LoVo (cell line): Measurements from ENCODE around the gene TP53AIP1.

Source experiments
- DNase-seq: peaks from one replicate; pipeline ENCODE4 v3.0.0-alpha.2; 2016; ENCODE audit warnings: low spot score

The TP53AIP1 gene

DNA sequence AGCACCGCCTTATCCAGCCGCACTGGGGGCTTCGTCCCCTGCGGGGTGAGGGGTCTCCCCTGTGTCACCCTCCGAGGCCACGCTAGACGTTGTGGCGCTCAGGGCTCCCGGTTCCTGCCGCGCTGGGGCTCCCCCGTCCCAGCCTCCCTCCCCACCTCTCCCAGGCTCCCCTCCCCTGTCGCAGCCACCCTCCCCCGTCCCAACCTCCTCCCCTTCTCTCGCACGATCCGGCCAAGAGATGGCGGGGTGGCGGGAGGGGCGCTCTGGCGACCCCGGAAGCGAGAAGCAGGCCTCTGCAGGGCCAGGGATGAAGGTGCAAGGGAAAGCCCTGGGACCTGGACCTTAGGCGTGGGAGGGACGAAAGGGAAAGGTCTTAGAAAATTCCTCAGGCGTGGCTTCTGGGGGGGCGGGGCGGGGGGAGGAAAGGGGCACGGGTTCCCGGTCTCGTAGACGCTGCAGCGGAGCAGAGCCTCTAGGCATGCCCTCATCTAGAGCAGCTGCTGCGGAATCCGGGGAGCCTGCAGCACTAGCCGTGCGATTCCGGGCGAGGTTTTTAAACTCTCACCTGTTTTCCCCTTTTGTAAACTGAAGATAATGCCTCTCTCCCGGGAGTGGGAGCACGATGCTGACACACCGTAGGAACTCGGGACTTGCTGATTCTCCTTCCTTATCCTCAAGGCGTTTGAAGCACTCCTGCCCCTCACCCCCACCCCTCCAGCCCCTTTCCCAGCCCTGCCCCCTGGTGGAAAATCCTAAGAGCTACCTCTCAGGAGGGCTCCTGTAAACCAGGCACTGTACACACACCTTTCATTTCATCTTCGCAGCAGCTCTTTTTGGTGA, 37.1 kb downstream of the TP53AIP1 start:
- DNase-seq: peak; percentile 65

DNA sequence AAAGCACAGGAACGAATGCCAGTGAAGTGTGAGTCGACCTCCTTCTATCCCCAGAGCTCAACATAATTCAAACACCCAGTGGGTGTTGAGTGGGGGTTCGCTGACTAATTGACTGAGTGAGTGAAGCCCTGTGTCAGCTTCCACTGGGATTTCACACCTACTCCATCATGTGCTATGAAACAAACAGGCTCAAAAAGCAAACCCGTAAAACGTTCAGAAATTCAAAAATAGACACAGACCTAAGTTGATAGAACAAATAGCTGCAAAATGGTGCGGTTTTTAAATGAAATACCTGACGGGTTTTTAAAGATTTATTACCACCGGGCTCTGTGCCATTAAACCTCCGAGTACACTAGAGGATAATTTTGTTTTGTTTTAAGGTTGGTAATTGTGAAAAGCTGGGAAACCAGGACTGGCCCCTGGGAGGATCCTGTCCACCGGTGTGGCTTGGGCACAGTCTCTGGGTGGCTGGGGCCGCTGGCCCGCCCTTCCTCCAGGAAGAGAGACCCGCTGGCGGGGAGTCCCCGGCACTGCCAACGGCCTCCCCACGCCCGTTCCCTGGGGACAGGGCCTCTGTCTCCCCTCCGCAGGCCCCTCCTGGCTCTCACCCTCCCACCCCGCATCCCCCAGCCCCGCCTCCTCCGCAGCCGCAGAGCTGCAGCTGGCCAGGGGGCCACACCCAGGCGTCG, 37.9 kb downstream of the TP53AIP1 start:
- DNase-seq: peak; percentile 50

DNA sequence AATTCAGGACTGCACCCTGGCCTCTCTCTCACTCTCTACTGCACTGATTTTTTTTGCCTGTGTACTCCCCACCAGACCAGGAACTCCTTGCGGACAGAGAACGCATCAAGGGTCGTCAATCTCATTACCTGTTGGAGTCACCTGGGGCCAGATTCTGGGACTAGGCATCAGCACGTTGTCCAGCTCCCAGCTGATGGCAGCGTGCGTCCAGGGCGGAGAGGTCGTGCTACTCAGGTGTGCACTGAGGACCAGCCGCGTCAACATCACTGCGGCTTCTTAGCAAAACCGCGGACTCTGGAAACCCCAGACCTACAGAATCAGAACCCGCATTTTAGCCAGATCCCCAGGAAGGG, 38.4 kb downstream of the TP53AIP1 start:
- DNase-seq: no peak

DNA sequence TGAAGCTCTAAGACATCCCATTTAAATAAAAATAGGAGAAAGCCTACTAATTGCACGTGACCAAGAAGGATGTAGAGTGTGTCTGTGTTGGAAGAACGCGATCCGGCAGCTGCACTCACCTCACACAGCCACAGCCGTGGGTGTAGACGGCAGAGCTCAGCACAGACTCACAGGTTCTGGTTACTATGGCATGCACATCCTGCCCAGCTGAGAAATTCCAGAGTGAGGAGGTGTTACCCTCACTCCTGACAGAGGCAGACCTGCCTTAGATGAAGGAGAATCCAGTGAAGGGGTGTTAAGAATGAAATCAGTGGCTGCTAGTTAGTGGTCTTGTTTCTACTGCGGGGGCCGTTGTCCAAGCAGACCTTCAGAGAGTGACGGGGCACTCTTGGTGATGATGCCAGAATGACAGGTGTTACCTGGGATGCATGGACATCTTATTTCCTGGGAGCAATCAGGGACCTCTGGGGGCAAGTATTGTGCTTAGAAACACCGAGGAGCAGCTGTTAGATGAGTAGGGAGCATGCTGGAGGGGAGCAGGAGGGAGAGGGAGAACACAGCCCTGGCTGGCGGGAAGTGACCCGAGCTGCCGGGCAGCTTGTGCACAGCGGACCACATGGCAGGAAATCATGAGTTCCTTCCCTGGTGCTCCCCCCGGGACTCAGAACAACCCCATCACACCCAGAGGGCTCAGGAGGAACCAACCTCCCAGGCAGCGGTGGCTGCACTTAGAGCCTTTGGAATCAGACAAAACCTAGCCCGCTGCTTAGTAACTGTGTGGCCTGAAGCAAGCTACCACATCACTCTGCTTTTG, 39.2 kb downstream of the TP53AIP1 start:
- no peak for DNase-seq

DNA sequence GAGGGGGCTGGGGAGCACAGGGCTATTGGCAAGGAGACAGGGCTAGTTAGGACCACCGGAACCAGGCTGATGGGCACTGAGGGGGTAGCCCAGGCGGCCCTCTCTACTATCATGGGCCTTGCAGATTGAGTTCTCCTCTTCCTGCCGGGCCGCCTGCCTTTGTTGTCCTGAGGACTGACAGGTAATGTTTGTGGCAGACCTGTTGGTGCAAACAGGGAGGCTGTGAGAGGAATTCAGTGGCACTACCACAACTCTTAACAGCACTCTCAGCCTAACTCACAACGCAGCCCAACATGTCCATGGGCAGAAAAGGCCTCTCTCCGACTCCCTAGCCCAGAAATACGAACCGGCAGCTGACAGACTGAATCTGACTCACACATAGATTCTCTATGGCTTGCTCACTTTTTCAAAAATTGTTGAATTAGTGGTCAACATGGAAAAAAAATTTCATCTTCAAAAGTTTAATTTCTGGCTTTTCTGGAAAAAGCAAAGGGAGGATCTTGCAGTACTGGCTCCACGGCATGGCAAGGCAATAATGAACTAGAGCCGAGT, 40.1 kb downstream of the TP53AIP1 start:
- DNase-seq: no peak

DNA sequence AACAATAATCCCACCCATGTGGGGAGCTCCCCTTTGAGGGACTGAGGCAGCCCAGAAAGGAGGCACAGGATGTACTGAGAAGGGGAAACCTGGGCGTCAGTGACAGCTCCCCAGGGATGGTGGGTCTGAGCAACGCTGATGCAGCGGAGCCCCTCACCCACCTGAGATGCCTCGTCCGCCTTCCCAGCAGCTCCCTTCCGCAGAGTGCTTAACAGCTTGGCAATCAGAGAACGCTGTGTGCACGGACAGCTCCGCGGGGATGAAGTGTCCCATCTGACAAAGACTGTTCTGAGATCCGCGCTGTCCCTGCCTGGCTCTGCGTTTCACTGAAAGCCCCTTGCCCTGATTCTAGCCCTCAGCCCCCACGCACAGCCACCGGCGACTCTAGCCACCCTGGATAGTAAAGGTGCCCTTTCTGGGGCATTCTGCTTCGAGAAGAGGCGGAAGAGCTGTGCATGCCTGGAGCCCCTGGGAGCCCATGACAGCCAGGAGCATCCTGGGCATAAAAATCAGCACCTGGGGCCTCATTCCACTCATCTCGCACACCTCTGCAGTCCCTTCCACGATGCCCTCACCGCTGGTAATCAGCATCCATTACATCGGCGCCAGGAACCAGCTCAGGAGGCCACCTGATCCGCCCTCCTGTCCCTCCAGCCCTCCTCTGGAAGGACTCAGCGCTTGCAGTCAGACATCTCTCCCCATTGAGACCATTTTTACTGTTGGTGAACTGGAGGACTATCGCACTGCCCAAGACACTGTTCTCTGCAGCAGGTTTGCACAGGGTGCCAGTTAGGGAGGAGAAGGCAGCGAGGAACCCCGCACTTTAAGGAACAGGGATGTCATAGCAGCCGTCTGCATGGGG, 40.8 kb downstream of the TP53AIP1 start:
- DNase-seq: no peak

DNA sequence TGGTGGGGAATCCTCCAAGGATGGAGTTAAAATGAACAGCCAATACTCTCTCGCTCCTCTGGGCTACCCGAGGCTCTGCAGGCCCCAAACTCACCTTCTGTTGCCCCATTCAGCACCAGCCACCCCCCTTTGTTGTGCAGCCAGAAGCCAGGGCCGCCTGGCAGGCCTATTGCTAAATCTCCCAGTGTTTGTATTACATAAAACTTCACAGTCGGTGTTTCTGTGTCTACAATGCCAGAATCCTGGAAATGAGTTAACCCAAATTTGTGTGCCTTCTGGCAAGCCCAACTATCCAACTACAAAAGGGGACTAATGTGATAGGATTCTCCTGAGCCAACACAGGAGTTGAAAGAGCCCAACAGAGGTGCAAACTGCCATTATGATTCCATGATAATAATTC, 42.2 kb downstream of the TP53AIP1 start:
- no peak for DNase-seq

DNA sequence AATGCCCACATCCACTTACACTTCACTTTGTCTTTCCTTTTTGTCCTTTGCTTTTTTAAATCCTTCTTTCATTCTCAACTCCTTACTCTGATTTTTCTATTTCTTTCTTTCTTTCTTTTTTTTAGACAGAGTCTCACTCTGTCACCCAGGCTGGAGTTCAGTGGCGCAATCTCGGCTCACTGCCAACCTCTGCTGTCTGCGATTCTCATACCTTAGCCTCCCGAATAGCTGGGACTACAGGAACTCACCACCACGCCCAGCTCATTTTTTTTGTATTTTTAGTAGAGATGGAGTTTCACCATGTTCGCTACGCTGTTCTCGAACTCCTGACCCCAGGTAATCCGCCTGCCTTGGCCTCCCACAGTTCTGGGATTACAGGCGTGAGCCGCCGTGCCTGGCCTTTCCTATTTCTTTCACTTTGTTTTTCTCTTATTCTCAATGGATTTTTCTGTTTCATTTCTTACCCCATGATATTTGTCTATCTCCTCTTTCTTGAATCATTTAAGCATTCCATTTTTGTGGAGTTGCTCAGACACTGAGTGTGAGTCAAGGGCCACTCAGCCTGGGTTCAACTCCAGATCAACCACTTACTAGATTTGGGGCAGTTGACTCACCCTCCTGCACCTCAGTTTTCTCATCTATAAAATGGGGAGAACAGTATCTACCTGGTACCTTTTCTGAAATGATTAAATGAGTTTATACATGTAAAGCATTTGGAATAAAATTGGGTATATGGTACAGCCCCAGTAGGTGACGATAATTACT, 43.9 kb downstream of the TP53AIP1 start:
- no peak for DNase-seq

DNA sequence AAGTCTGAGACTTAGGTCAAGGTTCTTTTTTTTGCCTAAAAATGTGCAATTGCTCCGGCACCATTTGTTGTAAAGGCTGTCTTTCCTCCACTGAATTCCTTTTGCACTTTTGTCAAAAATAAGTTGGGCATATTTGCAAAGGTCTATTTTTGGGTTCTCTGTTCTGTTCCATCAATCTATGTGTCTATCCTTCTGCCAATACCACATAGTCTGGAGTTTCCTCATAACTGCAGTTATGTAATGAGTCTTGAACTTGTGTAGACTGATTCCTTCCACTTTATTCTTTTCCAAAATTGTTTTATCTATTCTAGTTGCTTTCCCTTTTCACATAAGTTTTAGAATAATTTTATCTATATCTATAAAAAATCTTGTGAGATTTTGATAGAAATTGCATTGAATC, 44.8 kb downstream of the TP53AIP1 start:
- DNase-seq: no peak

DNA sequence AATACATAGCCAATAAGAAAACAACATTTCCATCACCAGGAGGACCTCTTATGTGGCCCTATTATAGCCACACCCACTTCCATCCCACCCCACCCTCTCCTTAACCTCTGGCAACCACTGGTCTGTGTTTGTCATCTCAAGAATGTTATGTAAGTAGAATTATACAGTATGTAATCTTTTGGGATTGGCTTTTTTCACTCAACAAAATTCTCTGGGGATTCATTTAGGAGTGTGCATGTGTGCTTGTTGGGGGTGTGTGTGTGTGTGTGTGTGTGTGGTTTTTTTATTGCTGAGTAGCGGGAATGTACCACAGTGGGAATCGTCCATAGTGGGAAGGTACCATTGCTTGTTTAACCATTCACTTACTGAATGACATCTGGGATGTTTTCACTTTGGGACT, 46.3 kb downstream of the TP53AIP1 start:
- DNase-seq: no peak

DNA sequence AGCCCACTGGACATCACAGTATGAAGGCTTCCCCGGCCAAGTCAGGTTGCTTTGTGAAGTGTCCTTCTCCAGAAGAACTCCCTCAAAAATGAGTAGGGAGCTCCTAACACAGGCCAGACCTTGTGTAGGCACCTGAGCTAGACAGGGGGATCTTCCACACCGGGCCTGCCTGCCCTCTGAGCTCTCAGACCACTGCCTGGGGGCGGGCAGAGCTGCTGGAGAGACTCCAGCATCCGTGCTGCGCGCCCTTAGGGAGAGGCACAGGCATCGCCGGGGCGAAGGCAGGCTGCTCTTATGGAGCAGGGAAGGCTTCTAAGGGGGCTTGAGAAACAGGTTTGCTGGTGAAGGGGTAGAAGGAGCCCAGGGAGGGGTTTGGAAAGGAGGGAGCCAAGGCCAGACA, 47.1 kb downstream of the TP53AIP1 start:
- no peak for DNase-seq

DNA sequence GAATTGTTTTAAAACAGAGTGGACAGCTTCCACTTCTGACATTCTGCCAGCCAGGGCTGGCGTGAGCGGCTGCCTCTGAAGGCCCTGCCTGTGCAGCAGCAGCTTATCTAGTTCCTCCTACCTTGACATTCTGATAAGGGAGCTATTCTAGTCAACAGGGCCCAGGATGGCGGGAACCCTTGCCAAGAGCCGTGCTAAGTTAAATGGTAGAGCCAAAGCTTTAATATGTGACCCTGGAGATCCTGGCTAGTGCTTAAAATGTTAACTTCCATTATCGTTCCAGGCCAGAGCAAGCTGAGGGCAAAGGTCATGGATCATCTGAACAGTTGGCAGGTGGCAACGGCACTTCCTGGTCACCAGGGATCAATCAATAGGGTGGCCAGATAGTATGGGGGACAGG, 48.0 kb downstream of the TP53AIP1 start:
- DNase-seq: no peak

DNA sequence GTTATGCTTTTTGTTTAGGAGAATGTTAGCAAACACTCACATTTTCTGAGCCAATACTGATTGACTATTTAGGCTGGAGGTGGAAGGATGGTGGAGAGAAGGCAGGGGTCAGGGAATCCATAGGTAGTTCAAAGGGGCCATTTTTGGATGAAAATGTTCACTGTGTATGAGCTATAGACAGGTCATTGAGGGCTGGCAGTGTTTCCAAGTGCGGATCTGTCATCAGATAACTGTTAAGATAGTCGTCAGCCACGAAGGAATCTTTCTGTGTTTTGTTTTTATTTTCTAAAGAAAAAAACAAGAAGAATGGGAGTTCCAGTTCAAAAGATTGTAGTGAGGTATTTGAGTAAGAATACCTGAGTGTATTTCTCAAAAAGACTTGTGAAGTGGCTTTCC, 48.4 kb downstream of the TP53AIP1 start:
- DNase-seq: no peak

DNA sequence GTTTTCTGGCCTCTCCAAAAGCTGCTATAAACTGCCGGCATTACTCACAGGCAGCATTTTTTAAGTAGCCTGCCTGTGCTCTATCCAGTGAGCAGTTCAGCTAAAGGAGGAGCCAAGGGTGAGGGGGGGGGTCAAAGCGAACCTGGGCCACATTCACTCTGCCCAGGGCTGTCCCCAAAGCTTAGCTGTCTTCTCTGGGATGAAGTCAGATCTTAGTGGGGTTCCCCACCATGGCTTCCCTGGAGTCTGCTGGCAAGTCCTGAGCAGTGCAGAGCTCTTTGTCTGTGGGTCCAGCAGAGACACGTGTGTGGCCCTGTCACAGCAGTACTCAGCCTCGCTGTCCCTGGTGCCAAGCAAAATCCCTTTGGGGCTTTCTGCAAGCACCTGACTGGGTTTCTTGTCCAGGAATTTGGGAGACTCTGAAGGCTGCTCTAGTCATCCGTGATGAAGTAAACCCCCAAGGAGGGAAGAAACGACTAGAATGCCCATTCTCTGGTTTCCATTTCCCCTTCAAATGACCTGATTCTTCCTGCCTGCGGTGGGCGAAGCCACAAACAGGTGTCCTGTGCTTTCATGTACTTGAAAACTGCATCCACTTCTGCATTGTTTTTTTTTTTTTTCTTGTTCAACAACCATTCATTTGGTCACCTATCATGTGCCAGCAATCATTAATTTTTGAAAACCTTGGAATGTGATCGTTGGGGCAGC, 48.9 kb downstream of the TP53AIP1 start:
- DNase-seq: no peak

DNA sequence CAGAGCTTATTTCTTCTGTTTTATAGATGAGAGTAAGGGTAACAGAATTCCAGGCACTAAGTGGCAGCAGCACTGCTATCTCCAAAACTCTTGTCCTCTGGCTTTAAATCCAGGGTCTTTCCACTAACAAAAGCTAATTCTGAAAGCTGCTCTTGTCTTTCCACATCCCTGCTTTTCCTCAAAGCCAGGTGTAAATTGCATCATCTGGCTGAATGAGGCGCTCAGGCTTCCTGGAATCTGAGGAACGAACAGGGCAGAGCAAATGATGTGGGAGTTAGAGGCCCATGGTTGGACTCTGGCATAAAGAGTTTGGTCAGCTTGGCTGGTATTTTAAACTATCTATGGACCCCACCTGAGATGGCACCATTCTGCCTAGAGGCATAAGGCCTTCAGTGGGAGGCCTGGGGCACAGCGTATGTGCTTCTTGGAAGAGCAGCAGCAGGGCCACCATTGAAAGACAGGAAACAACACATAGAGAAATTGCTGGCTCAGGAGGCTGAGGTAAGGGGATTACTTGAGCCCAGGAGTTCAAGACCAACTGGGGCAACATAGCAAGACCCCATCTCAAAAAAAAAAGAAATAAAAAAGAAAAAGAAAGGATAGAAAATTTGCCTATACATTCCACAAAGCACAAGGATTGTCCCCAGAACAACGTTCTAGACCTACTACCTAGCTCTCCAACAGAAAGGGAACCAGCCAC, 49.7 kb downstream of the TP53AIP1 start:
- DNase-seq: no peak

DNA sequence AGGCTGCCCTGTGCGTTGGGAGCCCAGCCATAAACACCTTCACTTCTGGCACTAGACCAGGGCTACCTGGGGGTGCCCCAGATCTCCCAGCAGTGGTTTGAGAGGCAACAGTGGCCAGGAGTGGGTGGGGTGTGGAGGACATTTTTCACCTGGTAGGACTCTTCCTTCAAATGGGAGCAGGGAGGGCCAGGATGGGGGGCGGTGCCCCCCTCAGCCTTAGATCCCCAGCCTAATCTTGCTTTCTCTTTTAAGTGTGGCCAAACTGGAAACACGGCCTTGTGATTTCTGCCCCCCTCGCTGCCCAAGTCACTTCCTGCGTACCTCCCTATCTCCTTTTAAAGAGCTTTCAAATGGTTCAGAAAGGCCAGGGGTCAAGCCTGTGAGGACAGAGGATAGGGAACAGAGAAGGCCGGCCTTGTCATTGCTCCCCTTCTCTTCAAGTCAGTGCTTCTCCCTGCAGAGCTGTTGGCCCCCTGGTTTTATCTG, 50.7 kb downstream of the TP53AIP1 start:
- no peak for DNase-seq

DNA sequence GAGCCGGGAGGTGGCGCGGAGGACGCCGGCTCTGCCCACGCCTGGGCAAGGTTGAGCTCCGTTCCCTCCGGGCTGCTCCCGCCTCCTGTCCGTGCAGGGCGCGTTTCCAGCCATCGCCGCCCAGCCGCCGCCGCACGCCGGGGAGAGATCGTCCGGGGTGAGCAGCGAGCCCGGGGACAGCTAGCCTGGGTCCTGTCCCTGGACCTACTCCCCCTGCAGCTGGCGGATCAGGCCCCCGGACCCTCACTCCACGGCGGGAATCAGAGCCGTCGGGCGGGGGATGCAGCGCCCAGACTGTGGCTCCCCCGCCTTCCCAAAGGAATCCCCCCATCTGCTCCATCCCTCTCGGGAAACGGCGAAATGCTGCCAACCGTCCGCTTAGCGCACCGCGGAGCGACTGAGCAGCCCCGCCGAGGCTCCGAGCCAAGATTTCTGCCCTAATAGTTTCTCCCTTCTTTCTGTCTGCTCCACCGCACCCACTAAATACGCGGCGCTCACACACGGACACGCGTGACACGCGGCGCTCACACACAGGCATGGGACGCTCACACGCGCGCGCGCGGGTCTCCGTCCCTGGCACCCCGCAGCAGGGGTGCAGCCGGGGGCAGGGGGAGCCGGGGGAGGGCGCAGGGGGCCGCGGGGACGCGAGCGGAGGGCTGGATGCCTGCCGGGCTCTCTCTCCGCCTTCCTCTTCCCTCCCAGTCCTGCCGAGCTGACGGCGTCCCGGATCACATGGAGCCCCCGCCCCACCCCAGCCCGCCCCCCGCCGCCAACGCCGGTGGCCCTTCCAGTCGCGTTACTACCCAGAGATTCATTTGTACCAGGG, 51.9 kb downstream of the TP53AIP1 start, which contains the start of gene KCNJ5:
KCNJ5 (plus strand) TSS at position 814 of the 826 bp plus-strand sequence. CDS start 19,918 bp downstream, outside the sequence.
- DNase-seq: peak; percentile 41

DNA sequence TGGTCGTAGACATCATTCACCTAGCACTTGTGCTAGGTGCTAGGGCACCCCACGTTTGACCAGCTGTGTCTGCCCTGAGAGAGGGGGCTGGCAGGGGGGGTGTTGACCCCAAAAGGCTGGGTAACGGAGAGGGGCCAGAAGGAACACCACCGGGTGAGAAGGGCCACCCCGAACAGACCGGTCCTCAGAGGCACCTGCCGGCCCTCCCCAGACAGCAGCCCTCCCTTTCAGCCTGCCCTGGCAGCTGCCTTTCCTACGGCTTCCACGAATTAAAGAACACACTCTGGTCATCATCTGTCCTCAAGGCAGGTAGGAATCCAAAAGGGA, 52.5 kb downstream of the TP53AIP1 start:
- DNase-seq: no peak
